Hepatocyte (in vitro differentiated cells): ENCODE data around the gene BANK1. TPM values are rescaled to one million over a fixed set of nuclear protein-coding genes. Genes with fewer than 3 reads are reported as not detected.

Source experiments
- DNase-seq: peaks from one replicate; pipeline ENCODE4 v3.0.0-alpha.2; 2016; ENCODE audit warnings: low spot score
- H2AFZ ChIP-seq: fragments of 200-600 bp; sonication (generic); 2 replicates; pipeline ENCODE4 v1.6.0; 2016; ENCODE audit warnings: antibody characterized with exemption, mild to moderate bottlenecking
- H3K27ac ChIP-seq: fragments of 200-600 bp; sonication (generic); 2 replicates; pipeline ENCODE4 v1.5.1; 2016; ENCODE audit warnings: mild to moderate bottlenecking
- H3K27me3 ChIP-seq: fragments of 200-600 bp; sonication (generic); 2 replicates; pipeline ENCODE4 v1.6.1; 2016
- H3K36me3 ChIP-seq: fragments of 200-600 bp; sonication (generic); replicated peaks from 2 replicates; pipeline ENCODE4 v1.5.1; 2016; ENCODE audit warnings: low read depth; ENCODE audit not compliant: insufficient read depth
- H3K4me1 ChIP-seq: fragments of 200-600 bp; sonication (generic); 2 replicates; pipeline ENCODE4 v1.5.1; 2016; ENCODE audit warnings: mild to moderate bottlenecking, moderate library complexity; ENCODE audit not compliant: insufficient read depth
- H3K4me2 ChIP-seq: fragments of 200-600 bp; sonication (generic); 2 replicates; pipeline ENCODE4 v1.6.0; 2016
- H3K4me3 ChIP-seq: fragments of 200-600 bp; sonication (generic); 2 replicates; pipeline ENCODE4 v1.5.1; 2016; ENCODE audit warnings: mild to moderate bottlenecking
- H3K79me2 ChIP-seq: fragments of 200-600 bp; sonication (generic); 2 replicates; pipeline ENCODE4 v1.6.0; 2017; ENCODE audit warnings: mild to moderate bottlenecking
- H3K9me2 ChIP-seq: fragments of 200-600 bp; sonication (generic); replicated peaks from 2 replicates; pipeline ENCODE4 v1.6.0; 2017; ENCODE audit warnings: mild to moderate bottlenecking; ENCODE audit not compliant: insufficient read depth
- H3K9me3 ChIP-seq: fragments of 200-600 bp; sonication (generic); 2 replicates; pipeline ENCODE4 v1.5.1; 2016; ENCODE audit warnings: low read depth, mild to moderate bottlenecking
- H4K20me1 ChIP-seq: fragments of 200-600 bp; sonication (generic); 2 replicates; pipeline ENCODE4 v1.6.0; 2016; ENCODE audit warnings: mild to moderate bottlenecking; ENCODE audit not compliant: insufficient read depth, poor library complexity, severe bottlenecking
- CTCF ChIP-seq: fragments of 200-600 bp; sonication (generic); IDR thresholded peaks from 2 replicates; pipeline ENCODE4 v1.5.1; 2016; ENCODE audit warnings: antibody characterized with exemption, mild to moderate bottlenecking; ENCODE audit not compliant: poor library complexity
- EZH2 ChIP-seq: fragments of 200-600 bp; sonication (generic); IDR thresholded peaks from 2 replicates; pipeline ENCODE4 v1.6.1; 2016; ENCODE audit warnings: antibody characterized with exemption, mild to moderate bottlenecking, borderline replicate concordance
- EZH2phosphoT487 ChIP-seq: fragments of 200-600 bp; sonication (generic); IDR thresholded peaks from one replicate; pipeline ENCODE4 v1.6.1; 2018; ENCODE audit warnings: antibody characterized with exemption, mild to moderate bottlenecking, low read depth, moderate library complexity; ENCODE audit not compliant: unreplicated experiment, severe bottlenecking
- WGBS: methylation state at CpG from one replicate; pipeline ENCODE4 v1.1.6; 2016; ENCODE audit warnings: low lambda C conversion rate; ENCODE audit errors: missing lambda C conversion rate; 5-methylcytosine and 5-hydroxymethylcytosine counted together
- polyA plus RNA-seq: library from polyadenylated mRNA; unstranded; fragments of >200 nt; fragmentation: Nextera tagmentation; extraction: Ambion mirVana; gene quantifications from 2 replicates; pipeline ENCODE4 v1.2.1, GENCODE V29; 2016
- total RNA-seq: library from RNA; depleted of rRNA; stranded (reverse); fragments of >200 nt; gene quantifications from 2 replicates; pipeline ENCODE4 v1.2.3, GENCODE V29; 2014

BANK1 gene
- total and polyA plus RNA-seq, 2 experiments from 2014 or later: 0.17 to 0.29 TPM

- 89% methylated on average over 2 of the region's 2 CpGs for WGBS
- H3K36me3 ChIP-seq: no peaks in the 10 kb centered on the region
- TF ChIP-seq EZH2: no peak
- no peak for TF ChIP-seq CTCF
- no peak for TF ChIP-seq EZH2phosphoT487
These were observed 158.4 kb downstream of the BANK1 start for GRCh38 chr4:101948951-101949350.

GRCh38 chr4:101950258-101950979, 159.9 kb downstream of the BANK1 start:
- Histone ChIP-seq H3K36me3 (no peaks in the 10 kb centered on the region), H3K79me2 (no peaks in the 10 kb centered on the region), H3K9me2 (no peaks in the 10 kb centered on the region), H3K4me3 (no peak overlapping the region), H4K20me1 (no peaks in the 10 kb centered on the region), H3K27ac (no peak overlapping the region), H3K4me2 (no peak overlapping the region), H3K27me3 (no peaks in the 10 kb centered on the region), H3K4me1 (peaks cover 6% of the 10 kb centered on the region), H3K9me3 (no peaks in the 10 kb centered on the region), H2AFZ (no peak overlapping the region)
- WGBS: 75% methylated on average over 3 of the region's 3 CpGs
- TF ChIP-seq EZH2: no peak
- TF ChIP-seq EZH2phosphoT487: no peak
- TF ChIP-seq CTCF: no peak
- no peak for DNase-seq

More at GRCh38 chr4:101948951-101949350, 158.4 kb downstream of the BANK1 start:
- Histone ChIP-seq H3K4me2 (no peak overlapping the region), H3K9me2 (no peaks in the 10 kb centered on the region), H3K79me2 (no peaks in the 10 kb centered on the region), H4K20me1 (no peaks in the 10 kb centered on the region), H3K9me3 (no peaks in the 10 kb centered on the region), H2AFZ (no peak overlapping the region), H3K4me3 (no peak overlapping the region), H3K27me3 (no peaks in the 10 kb centered on the region), H3K27ac (no peak overlapping the region), H3K4me1 (peaks cover 6% of the 10 kb centered on the region)
- no peak for DNase-seq

DNA sequence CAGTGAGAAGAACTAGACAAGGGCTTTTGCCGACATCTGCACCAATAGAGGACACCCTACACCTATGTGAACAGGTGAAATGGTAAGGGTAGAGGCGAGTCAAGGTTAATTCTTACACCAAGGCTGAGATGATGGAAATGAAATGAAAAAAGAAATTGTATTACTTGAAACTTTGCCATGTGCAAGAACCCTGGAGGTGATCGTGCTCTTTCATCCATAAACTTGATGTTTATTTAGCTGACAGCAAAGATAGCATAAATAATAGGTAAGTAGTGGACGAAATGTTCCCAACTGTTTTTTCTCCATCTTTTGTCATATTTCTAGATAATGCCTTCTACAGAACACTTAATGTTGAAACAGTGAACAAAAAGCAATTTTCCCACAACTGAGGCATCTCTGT, 162.5 kb downstream of the BANK1 start:
- H3K36me3 ChIP-seq: no peaks in the 10 kb centered on the region
- no peaks in the 10 kb centered on the region for H3K9me2 ChIP-seq
- H4K20me1 ChIP-seq: no peaks in the 10 kb centered on the region
- H3K4me2 ChIP-seq: no peak overlapping the region
- no peaks in the 10 kb centered on the region for H3K79me2 ChIP-seq
- H3K27ac ChIP-seq: no peak overlapping the region
- H3K9me3 ChIP-seq: no peaks in the 10 kb centered on the region
- H2AFZ ChIP-seq: no peak overlapping the region
- H3K4me3 ChIP-seq: no peak overlapping the region
- WGBS: 81% methylated on average over 4 of the region's 4 CpGs
- DNase-seq: no peak
- TF ChIP-seq EZH2phosphoT487 (no peak), EZH2 (no peak), CTCF (no peak)
- H3K4me1 ChIP-seq: peaks cover 6% of the 10 kb centered on the region
- H3K27me3 ChIP-seq: no peaks in the 10 kb centered on the region
